Liver (tissue), 9 donors: ENCODE measurements around the gene RREB1. TPM values are rescaled to one million over a fixed set of nuclear protein-coding genes. Genes with fewer than 3 reads are reported as not detected.

Source experiments
- DNase-seq: peaks from one replicate; pipeline ENCODE4 v3.0.0-alpha.2; 2017; ENCODE audit warnings: low spot score
- H3K27ac ChIP-seq, 2 donors: one replicate each; pipeline ENCODE4 v1.7.0; 2013; ENCODE audit warnings: inconsistent platforms in 2 of 2, low read length in 2 of 2, control low read depth in 1 of 2, low read depth in 1 of 2, mild to moderate bottlenecking in 1 of 2
- H3K27me3 ChIP-seq, 4 donors: one replicate each; pipeline versions ENCODE4 v1.6.1 to v1.7.0; 2013; ENCODE audit warnings: low read length in 3 of 4, inconsistent platforms in 1 of 4, mild to moderate bottlenecking in 1 of 4, moderate library complexity in 1 of 4; ENCODE audit not compliant: control insufficient read depth in 4 of 4, insufficient read depth in 4 of 4
- H3K36me3 ChIP-seq, 4 donors: one replicate each; pipeline versions ENCODE4 v1.6.1 to v1.7.0; 2013; ENCODE audit warnings: low read length in 3 of 4, mild to moderate bottlenecking in 3 of 4, low read depth in 1 of 4, moderate library complexity in 1 of 4; ENCODE audit not compliant: control insufficient read depth in 4 of 4, insufficient read depth in 3 of 4
- H3K4me1 ChIP-seq, 4 donors: one replicate each; pipeline versions ENCODE4 v1.6.1 to v1.7.0; 2013; ENCODE audit warnings: low read length in 3 of 4, mild to moderate bottlenecking in 3 of 4, moderate library complexity in 1 of 4; ENCODE audit not compliant: control insufficient read depth in 4 of 4, insufficient read depth in 4 of 4
- H3K4me3 ChIP-seq, 3 donors: one replicate each; pipeline versions ENCODE4 v1.6.1 to v1.7.0; 2013; ENCODE audit warnings: low read length in 3 of 3, control low read depth in 1 of 3, low read depth in 1 of 3, mild to moderate bottlenecking in 1 of 3
- H3K9ac ChIP-seq, 2 donors: one replicate each; pipeline ENCODE4 v1.7.0; 2013; ENCODE audit warnings: low read length in 2 of 2, mild to moderate bottlenecking in 2 of 2, moderate library complexity in 2 of 2, control low read depth in 1 of 2, low read depth in 1 of 2
- H3K9me3 ChIP-seq, 4 donors: one replicate each; pipeline versions ENCODE4 v1.6.1 to v1.7.0; 2013; ENCODE audit warnings: low read length in 3 of 4; ENCODE audit not compliant: control insufficient read depth in 4 of 4
- CTCF ChIP-seq: fragments of 150-350 bp; IDR thresholded peaks from 2 replicates; pipeline ENCODE4 v1.5.1; 2017; ENCODE audit warnings: improper control_type of control experiment, low read depth, low read length; ENCODE audit not compliant: missing input control
- EGR1 ChIP-seq, 2 donors: IDR thresholded peaks; 2 replicates each; pipeline ENCODE4 v1.6.1; 2016 to 2018; ENCODE audit warnings: antibody characterized with exemption in 2 of 2, low read depth in 2 of 2
- FOXA1 ChIP-seq: IDR thresholded peaks from 2 replicates; pipeline ENCODE4 v1.6.1; 2016; ENCODE audit warnings: antibody characterized with exemption
- FOXA2 ChIP-seq: IDR thresholded peaks from 2 replicates; pipeline ENCODE4 v1.6.1; 2016; ENCODE audit warnings: antibody characterized with exemption
- GABPA ChIP-seq, 2 donors: IDR thresholded peaks in 1 of 2; conservative IDR thresholded peaks in 1 of 2; 2 replicates each; pipeline ENCODE4 v1.6.1; 2016; ENCODE audit warnings: antibody characterized with exemption in 2 of 2, mild to moderate bottlenecking in 1 of 2, moderate library complexity in 1 of 2
- HNF4A ChIP-seq, 2 donors: conservative IDR thresholded peaks; 2 replicates each; pipeline ENCODE4 v1.6.1; 2016; ENCODE audit warnings: antibody characterized with exemption in 2 of 2, mild to moderate bottlenecking in 2 of 2
- HNF4G ChIP-seq: IDR thresholded peaks from 2 replicates; pipeline ENCODE4 v1.6.1; 2016; ENCODE audit warnings: antibody characterized with exemption
- JUND ChIP-seq, 2 donors: IDR thresholded peaks; 2 replicates each; pipeline ENCODE4 v1.6.1; 2016; ENCODE audit warnings: antibody characterized with exemption in 2 of 2
- NR2F2 ChIP-seq: IDR thresholded peaks from 2 replicates; pipeline ENCODE4 v1.6.1; 2016; ENCODE audit warnings: antibody characterized with exemption
- RAD21 ChIP-seq, 2 donors: IDR thresholded peaks; 2 replicates each; pipeline ENCODE4 v1.6.1; 2016; ENCODE audit warnings: antibody characterized with exemption in 2 of 2, mild to moderate bottlenecking in 2 of 2
- REST ChIP-seq: IDR thresholded peaks from 2 replicates; pipeline ENCODE4 v1.6.1; 2016; ENCODE audit warnings: antibody characterized with exemption, mild to moderate bottlenecking
- RXRA ChIP-seq, 2 donors: IDR thresholded peaks; 2 replicates each; pipeline ENCODE4 v1.6.1; 2017 to 2018; ENCODE audit warnings: antibody characterized with exemption in 2 of 2, mild to moderate bottlenecking in 1 of 2
- SP1 ChIP-seq: IDR thresholded peaks from 2 replicates; pipeline ENCODE4 v1.6.1; 2018; ENCODE audit warnings: antibody characterized with exemption, mild to moderate bottlenecking
- TAF1 ChIP-seq: conservative IDR thresholded peaks from 2 replicates; pipeline ENCODE4 v1.6.1; 2016; ENCODE audit warnings: antibody characterized with exemption, mild to moderate bottlenecking
- YY1 ChIP-seq: IDR thresholded peaks from 2 replicates; pipeline ENCODE4 v1.6.1; 2016; ENCODE audit warnings: antibody characterized with exemption, mild to moderate bottlenecking
- ZBTB33 ChIP-seq: IDR thresholded peaks from 2 replicates; pipeline ENCODE4 v1.6.1; 2016; ENCODE audit warnings: antibody characterized with exemption
- WGBS: extraction: QIAGEN DNeasy Blood & Tissue Kit; methylation state at CpG from one replicate; pipeline ENCODE4 v1.1.7; 2013; 5-methylcytosine and 5-hydroxymethylcytosine counted together
- polyA plus RNA-seq, 2 donors: library from polyadenylated mRNA; stranded (reverse) in 1 of 2; unstranded in 1 of 2; fragments of 200-250 nt in 1 of 2; fragments of >200 nt in 1 of 2; fragmentation: Nextera tagmentation in 1 of 2; extraction: Ambion mirVana in 1 of 2; gene quantifications; one replicate each; pipeline versions ENCODE4 v1.2.1 to v1.2.3, GENCODE V29; 2013 to 2015
- total RNA-seq, 2 donors: library from RNA; depleted of rRNA; stranded (reverse); fragments of >200 nt; gene quantifications; one replicate each; pipeline ENCODE4 v1.2.3, GENCODE V29; 2014
- TF ChIP-seq, protein P1 (sequence below): IDR thresholded peaks from 2 replicates; pipeline ENCODE4 v1.6.1; 2016; ENCODE audit warnings: antibody characterized with exemption
- TF ChIP-seq, protein P2 (sequence below): IDR thresholded peaks from 2 replicates; pipeline ENCODE4 v1.6.1; 2016; ENCODE audit warnings: antibody characterized with exemption
- donor health status: healthy.
- donor health status: healthy.
- donor health status: healthy.
- donor health status: healthy.
- donor health status: healthy.

Gene RREB1
- total and polyA plus RNA-seq, 4 donors: 10.1 to 28.9 (median 17.3) TPM

DNA sequence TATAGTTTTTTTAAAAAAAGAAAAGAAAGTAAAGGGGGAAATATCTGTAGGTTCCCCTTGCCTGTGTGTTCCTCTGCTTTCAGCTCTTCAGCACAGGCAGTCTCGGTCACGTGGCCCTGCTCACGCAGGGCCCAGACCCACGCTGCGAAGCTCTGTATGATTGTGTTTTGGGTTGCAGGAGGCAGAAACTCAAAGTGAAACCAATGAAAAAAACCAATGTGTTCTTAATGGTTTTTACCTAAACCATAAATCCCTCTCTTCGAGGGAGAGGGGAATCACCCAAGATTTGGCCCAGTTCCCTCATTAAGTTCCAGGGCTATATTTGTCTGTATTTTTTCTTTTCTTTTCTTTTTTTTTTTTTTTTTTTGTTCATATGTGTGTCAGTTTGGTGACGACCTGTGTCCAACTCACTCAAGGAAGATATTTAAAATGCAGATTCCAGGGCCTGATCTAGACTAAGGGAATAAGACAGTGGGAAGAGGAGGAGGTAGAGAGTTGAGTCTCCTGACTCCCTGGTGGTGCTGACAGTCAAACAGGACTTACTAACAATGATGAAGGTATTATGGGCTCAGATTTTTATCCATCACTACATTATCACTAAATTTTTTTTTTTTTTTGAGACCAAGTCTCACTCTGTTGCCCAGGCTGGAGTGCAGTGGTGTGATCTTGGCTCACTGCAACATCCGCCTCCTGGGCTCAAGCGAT is 33.8 kb upstream of the RREB1 start:
- Histone ChIP-seq H3K9me3 (no peaks in the 10 kb centered on the region), H3K36me3 (no peaks in the 10 kb centered on the region), H3K27ac (no peak overlapping the region), H3K4me1 (no peaks in the 10 kb centered on the region), H3K4me3 (no peak overlapping the region), H3K9ac (no peak overlapping the region), H3K27me3 (no peaks in the 10 kb centered on the region)
- no peak for DNase-seq
- WGBS: 81% methylated on average over 9 of the region's 9 CpGs
- TF ChIP-seq GABPA (IDR thresholded peaks at IDR 0.05 in 1 of 2, conservative IDR thresholded peaks at IDR 0.05 in 1 of 2): no peak
- TF ChIP-seq NR2F2: no peak
- TF ChIP-seq TAF1: no peak
- TF ChIP-seq REST: no peak
- TF ChIP-seq, protein P1, sequence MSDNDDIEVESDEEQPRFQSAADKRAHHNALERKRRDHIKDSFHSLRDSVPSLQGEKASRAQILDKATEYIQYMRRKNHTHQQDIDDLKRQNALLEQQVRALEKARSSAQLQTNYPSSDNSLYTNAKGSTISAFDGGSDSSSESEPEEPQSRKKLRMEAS: no peak
- TF ChIP-seq JUND (IDR thresholded peaks at IDR 0.05): no peak
- no peak for TF ChIP-seq CTCF
- TF ChIP-seq HNF4A (conservative IDR thresholded peaks at IDR 0.05): no peak
- TF ChIP-seq SP1: no peak
- no peak for TF ChIP-seq RAD21 (IDR thresholded peaks at IDR 0.05)
- TF ChIP-seq YY1: no peak
- TF ChIP-seq ZBTB33: no peak
- no peak for TF ChIP-seq HNF4G
- TF ChIP-seq EGR1 (IDR thresholded peaks at IDR 0.05; ENCODE audit: low read depth in 2 of 2): no peak
- TF ChIP-seq, protein P2, sequence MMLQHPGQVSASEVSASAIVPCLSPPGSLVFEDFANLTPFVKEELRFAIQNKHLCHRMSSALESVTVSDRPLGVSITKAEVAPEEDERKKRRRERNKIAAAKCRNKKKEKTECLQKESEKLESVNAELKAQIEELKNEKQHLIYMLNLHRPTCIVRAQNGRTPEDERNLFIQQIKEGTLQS: no peak
- TF ChIP-seq RXRA (IDR thresholded peaks at IDR 0.05): no peak
- no peak for TF ChIP-seq FOXA1
- TF ChIP-seq FOXA2: no peak
